ENCODE measurements around the gene P2RX1.

Gene P2RX1

GRCh38 chr17:3889325-3890012 lies 26.8 kb downstream of the P2RX1 start (continued):
- TF ChIP-seq CREB5 (CRISPR knock-in tag; IDR thresholded peaks at IDR 0.05; ENCODE audit: low read depth) (no peak), SNAI2 (CRISPR knock-in tag; IDR thresholded peaks at IDR 0.05) (no peak)

- TF ChIP-seq PPARA (CRISPR knock-in tag; IDR thresholded peaks at IDR 0.05; ENCODE audit: borderline replicate concordance) = no peak
- TF ChIP-seq BACH2 (CRISPR knock-in tag; IDR thresholded peaks at IDR 0.05; ENCODE audit: borderline replicate concordance) = no peak
- no peak for TF ChIP-seq ZFP30 (CRISPR knock-in tag; IDR thresholded peaks at IDR 0.05)
- TF ChIP-seq RARB (CRISPR knock-in tag; IDR thresholded peaks at IDR 0.05) = no peak
- no peak for TF ChIP-seq ZC3H10 (CRISPR knock-in tag; IDR thresholded peaks at IDR 0.05)
- no peak for TF ChIP-seq GLIS3 (CRISPR knock-in tag; IDR thresholded peaks at IDR 0.05)
- no peak for TF ChIP-seq ZNF565 (CRISPR knock-in tag; conservative IDR thresholded peaks at IDR 0.05; ENCODE audit: low read depth)
- TF ChIP-seq ZFP3 (CRISPR knock-in tag; IDR thresholded peaks at IDR 0.05) = no peak
- no peak for TF ChIP-seq ZNF8 (CRISPR knock-in tag; IDR thresholded peaks at IDR 0.05)
- no peak for TF ChIP-seq ESRRG (CRISPR knock-in tag; IDR thresholded peaks at IDR 0.05)
- no peak for TF ChIP-seq CSRNP3 (CRISPR knock-in tag; IDR thresholded peaks at IDR 0.05)
- TF ChIP-seq CSDC2 (CRISPR knock-in tag; IDR thresholded peaks at IDR 0.05) = no peak
- TF ChIP-seq SNAI2 (CRISPR knock-in tag; IDR thresholded peaks at IDR 0.05) = no peak
- ATAC-seq = no peak
Measured at GRCh38 chr17:3888343-3889171, 27.7 kb downstream of the P2RX1 start.

- TF ChIP-seq RARB (CRISPR knock-in tag; IDR thresholded peaks at IDR 0.05) = no peak
- ATAC-seq = no peak
Measured at GRCh38 chr17:3887804-3888203, 28.5 kb downstream of the P2RX1 start.

- no peak for ATAC-seq
Measured at GRCh38 chr17:3887394-3887793, 28.9 kb downstream of the P2RX1 start.

GRCh38 chr17:3886776-3887175 lies 29.5 kb downstream of the P2RX1 start:
- TF ChIP-seq ESRRG (CRISPR knock-in tag; IDR thresholded peaks at IDR 0.05) (no peak), ZNF70 (CRISPR knock-in tag; IDR thresholded peaks at IDR 0.05) (no peak), CSRNP3 (CRISPR knock-in tag; IDR thresholded peaks at IDR 0.05) (no peak), TCF4 (CRISPR knock-in tag; IDR thresholded peaks at IDR 0.05; ENCODE audit: borderline replicate concordance) (no peak), ZNF565 (CRISPR knock-in tag; conservative IDR thresholded peaks at IDR 0.05; ENCODE audit: low read depth) (no peak), GLIS3 (CRISPR knock-in tag; IDR thresholded peaks at IDR 0.05) (no peak), RARB (CRISPR knock-in tag; IDR thresholded peaks at IDR 0.05) (no peak), PATZ1 (CRISPR knock-in tag; IDR thresholded peaks at IDR 0.05; ENCODE audit: borderline replicate concordance) (no peak), SNAI2 (CRISPR knock-in tag; IDR thresholded peaks at IDR 0.05) (no peak), PPARA (CRISPR knock-in tag; IDR thresholded peaks at IDR 0.05; ENCODE audit: borderline replicate concordance) (no peak), ZFP3 (CRISPR knock-in tag; IDR thresholded peaks at IDR 0.05) (no peak), ARNTL (CRISPR knock-in tag; IDR thresholded peaks at IDR 0.05; ENCODE audit: borderline replicate concordance, low read depth) (no peak), BACH2 (CRISPR knock-in tag; IDR thresholded peaks at IDR 0.05; ENCODE audit: borderline replicate concordance) (no peak)
- no peak for ATAC-seq

More at GRCh38 chr17:3887394-3887793, 28.9 kb downstream of the P2RX1 start:
- TF ChIP-seq POU6F1 (CRISPR knock-in tag; IDR thresholded peaks at IDR 0.05; ENCODE audit: borderline replicate concordance, low read depth) = no peak
- TF ChIP-seq SNAI2 (CRISPR knock-in tag; IDR thresholded peaks at IDR 0.05) = no peak
- TF ChIP-seq CSDC2 (CRISPR knock-in tag; IDR thresholded peaks at IDR 0.05) = no peak

Measured in SK-N-SH treated with all-trans-retinoic acid at 6 μM for 48 hours (cell line).